GM19043 (cell line): ENCODE results near the gene GNG12.
A peak's percentile ranks its signal among the peaks of the same experiment; 100 is the strongest.

ENCODE experiments used
- ATAC-seq: cut with Tn5 transposase; IDR thresholded peaks from one replicate; pipeline ENCODE4 v1.9.1; 2021; ENCODE audit warnings: low read depth; ENCODE audit not compliant: unreplicated experiment

GNG12 gene

DNA sequence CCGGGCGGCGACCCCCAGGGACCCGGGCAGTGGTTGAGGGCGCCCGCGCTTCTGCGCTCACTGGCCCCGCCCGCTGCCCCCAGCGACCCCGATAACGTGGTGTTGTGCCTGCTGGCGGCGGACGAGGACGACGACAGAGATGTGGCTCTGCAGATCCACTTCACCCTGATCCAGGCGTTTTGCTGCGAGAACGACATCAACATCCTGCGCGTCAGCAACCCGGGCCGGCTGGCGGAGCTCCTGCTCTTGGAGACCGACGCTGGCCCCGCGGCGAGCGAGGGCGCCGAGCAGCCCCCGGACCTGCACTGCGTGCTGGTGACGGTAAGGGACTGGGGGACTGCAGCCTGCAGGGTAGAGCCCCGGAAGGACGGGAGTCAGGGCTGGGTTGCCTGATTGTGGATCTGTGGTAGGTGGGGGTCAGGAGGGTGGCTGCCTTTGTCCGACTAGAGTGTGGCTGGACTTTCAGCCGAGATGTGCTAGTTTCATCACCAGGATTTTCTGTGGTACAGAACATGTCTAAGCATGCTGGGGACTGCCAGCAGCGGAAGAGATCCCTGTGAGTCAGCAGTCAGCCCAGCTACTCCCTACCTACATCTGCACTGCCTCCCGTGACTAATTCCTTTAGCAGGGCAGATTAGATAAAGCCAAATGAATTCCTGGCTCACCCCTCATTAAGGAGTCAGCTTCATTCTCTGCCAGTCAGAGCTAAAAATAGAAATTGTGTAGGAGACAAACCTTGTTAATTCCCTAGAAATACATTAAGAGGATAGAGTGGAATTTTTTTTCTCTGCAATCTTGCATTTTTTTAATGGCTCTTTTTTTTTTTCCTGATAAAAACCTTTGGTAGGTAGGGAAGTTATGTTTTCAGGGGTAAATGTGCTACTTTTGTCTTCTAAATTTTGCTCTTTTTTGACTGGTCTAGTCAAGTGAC lies 146.7 kb downstream of the GNG12 start:
- ATAC-seq, result peak; percentile 21

- peak; percentile 0 for ATAC-seq
These were observed 147.6 kb downstream of the GNG12 start for GRCh38 chr1:67685558-67686266.

DNA sequence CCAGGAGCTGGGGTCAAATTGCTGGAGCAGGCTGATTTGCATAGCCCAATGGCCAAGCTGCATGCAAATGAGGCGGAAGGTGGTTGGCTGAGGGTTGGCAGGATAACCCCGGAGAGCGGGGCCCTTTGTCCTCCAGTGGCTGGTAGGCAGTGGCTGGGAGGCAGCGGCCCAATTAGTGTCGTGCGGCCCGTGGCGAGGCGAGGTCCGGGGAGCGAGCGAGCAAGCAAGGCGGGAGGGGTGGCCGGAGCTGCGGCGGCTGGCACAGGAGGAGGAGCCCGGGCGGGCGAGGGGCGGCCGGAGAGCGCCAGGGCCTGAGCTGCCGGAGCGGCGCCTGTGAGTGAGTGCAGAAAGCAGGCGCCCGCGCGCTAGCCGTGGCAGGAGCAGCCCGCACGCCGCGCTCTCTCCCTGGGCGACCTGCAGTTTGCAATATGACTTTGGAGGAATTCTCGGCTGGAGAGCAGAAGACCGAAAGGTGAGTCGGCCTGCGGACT lies 148.2 kb downstream of the GNG12 start, which contains the start of gene GADD45A:
Gene GADD45A, plus strand, starts transcription at position 135 of the 491 bp plus-strand sequence. Its CDS starts 294 bp downstream, at position 429.
- ATAC-seq, result peak; percentile 83

- ATAC-seq, result no peak
These were observed 148.7 kb downstream of the GNG12 start for GRCh38 chr1:67684526-67685066.

- ATAC-seq, result no peak
These were observed 149.3 kb downstream of the GNG12 start for GRCh38 chr1:67683766-67684525.

DNA sequence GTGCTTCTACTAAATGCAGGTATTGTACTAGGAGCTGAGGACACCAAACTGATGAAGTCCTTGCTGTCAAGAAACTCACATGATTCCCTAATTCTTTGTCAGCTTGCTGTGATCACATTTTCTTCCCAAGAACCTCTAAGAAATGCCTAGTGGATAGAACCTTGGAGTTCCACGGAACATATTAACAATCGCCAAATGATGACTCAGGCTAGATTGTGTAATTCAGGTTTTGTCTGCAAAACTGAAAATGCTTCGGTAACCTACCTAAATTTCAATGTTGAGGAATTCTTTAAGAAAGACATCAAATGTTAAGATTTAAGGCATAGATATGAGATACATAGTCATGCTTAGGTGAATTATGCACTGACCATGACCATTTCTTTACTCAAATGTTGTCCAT lies 150.0 kb downstream of the GNG12 start:
- no peak for ATAC-seq

GRCh38 chr1:67682659-67683197 lies 150.5 kb downstream of the GNG12 start:
- no peak for ATAC-seq

GRCh38 chr1:67680486-67680885 lies 152.8 kb downstream of the GNG12 start:
- no peak for ATAC-seq

- no peak for ATAC-seq
These were observed 153.6 kb downstream of the GNG12 start for GRCh38 chr1:67679691-67680090.

DNA sequence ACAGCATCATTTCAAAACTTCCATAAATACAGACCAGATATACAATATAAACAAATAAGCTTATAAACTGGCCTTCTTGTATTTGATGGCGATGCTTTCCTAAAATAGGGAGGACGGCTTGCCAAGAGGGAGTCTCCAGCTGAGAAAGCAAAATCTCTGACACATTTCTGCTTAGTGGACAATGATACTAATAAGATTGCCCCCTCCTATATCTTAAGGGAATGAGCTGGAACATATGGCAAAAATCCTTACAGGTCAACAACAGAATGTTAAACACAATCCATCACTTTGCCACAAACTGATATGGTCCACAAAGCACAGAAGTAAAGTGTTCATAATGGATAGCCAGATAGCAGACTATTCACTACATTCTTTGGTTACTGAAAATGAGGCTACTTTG lies 155.3 kb downstream of the GNG12 start:
- ATAC-seq, result no peak

- ATAC-seq, result no peak
These were observed 155.9 kb downstream of the GNG12 start for GRCh38 chr1:67677408-67677807.

DNA sequence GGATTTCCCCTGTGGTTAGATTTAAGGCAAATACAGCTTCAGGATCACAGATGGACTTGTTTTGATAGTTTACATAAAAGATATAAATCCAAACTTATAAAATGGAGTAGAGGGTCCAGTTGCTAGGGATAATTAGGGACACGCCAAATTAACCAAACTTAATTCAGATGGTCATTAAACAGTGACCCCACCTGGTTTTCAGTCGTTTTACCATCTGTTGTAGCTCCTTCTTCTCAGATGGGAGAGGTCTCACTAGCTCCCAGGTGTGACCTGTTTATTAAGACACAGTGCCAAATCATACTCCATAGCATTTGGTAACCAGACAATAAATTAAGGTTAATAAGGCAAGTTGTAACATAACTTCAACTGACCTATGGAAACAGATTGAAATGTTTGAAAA lies 156.3 kb downstream of the GNG12 start:
- ATAC-seq, result no peak

DNA sequence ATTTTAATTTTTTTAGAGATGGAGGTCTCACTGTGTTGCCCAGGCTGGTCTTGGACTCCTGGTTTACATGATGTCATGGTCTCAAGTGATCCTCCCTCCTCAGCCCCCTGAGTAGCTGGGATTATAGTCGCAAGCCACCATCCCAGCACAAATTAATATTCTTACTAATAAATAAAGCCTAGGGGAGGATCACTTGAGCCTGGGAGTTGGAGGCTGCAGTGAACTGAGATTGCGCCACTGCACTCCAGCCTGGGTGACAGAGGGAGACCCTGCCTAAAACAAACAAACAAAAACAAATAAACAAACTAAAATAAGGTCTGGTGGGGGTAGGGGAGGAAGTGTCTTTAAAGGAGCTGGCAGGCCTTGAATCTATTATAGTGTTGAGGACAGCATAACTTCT lies 157.0 kb downstream of the GNG12 start:
- no peak for ATAC-seq

DNA sequence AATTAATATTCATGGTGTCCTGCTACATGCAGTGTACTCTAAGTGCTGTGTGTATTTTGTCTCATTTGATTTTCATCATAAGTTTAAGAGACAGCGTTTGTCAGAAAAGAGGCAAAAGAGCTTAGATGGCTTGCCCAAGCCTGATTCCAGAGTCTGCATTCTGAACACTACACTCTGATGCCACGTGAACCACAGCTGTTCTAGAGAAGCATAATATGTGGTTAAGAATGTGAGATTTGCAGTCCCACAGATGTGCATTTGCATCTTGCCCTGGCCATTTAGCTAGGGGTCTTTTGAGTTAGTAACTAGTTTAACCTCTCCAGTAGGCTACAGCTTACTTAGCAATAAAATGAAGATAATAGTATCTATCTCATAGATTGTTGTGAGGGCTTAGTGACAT lies 157.5 kb downstream of the GNG12 start:
- ATAC-seq, result no peak

DNA sequence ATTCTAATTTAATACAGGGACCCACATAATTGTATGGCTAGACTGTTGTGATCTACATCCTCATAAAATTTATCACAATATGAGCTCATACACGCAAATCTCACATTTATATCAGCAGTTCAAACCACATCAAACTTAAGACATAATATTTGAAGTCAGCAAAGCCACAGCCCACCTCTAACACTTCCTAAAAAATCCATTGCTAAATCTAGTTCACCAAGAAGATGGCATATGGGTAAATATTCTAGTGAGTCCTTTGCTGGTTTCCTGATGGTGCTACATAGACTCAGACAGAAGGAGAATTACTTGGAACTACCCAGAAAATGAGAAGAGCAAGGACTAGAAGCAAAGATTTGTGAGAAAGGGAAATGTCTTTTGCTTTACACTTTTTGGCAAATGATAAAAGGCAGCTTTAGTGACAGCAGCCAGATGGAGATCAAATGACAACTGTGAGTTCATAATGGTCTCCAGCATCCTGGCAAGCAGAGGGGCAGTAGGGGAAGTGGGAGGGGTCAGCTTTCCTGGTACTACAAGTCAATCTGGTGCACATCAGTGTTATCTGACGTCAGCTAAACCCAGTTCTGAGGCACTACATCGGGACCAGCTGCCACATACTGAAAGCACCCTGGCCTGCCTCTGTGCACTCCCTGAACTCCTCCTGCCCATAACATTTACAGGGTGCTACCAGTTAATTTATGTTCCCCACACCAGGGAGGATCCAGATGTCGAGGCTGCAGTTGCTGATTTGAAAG lies 158.8 kb downstream of the GNG12 start:
- ATAC-seq, result no peak

- no peak for ATAC-seq
These were observed 159.6 kb downstream of the GNG12 start for GRCh38 chr1:67673468-67674201.

- ATAC-seq, result no peak
These were observed 160.9 kb downstream of the GNG12 start for GRCh38 chr1:67672260-67672803.

- no peak for ATAC-seq
These were observed 164.6 kb downstream of the GNG12 start for GRCh38 chr1:67668660-67669059.

- ATAC-seq, result no peak
These were observed 166.6 kb downstream of the GNG12 start for GRCh38 chr1:67666636-67667035.
